NCI-H2196 (cell line): Measurements from ENCODE around the gene LCLAT1.
"Not testable (repeated sequence)": the region's sequence is repeated elsewhere in the genome, so short reads cannot be mapped to it uniquely, and the experiment has no call there.

Experiments
- DNase-seq: peaks from one replicate; lab custom pipeline; 2025; ENCODE audit not compliant: unreplicated experiment; lab: John Stamatoyannopoulos, UW

LCLAT1 gene

DNA sequence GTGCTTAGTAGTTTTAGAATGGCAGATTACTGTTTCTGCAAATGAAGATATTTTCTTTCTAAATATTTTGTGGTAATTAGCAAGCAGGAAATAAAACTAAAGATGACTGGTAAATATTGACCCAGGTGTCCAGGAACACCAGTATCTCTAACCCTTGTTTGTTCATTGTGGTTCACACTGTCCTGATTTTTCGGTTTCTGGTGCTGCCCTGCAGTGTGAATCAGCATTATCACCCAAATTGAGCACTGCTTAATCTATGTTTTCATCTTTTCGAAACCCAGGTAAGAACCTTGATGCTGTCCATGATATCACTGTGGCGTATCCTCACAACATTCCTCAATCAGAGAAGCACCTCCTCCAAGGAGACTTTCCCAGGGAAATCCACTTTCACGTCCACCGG lies 192.8 kb downstream of the LCLAT1 start:
- DNase-seq, result peak; percentile 33

DNA sequence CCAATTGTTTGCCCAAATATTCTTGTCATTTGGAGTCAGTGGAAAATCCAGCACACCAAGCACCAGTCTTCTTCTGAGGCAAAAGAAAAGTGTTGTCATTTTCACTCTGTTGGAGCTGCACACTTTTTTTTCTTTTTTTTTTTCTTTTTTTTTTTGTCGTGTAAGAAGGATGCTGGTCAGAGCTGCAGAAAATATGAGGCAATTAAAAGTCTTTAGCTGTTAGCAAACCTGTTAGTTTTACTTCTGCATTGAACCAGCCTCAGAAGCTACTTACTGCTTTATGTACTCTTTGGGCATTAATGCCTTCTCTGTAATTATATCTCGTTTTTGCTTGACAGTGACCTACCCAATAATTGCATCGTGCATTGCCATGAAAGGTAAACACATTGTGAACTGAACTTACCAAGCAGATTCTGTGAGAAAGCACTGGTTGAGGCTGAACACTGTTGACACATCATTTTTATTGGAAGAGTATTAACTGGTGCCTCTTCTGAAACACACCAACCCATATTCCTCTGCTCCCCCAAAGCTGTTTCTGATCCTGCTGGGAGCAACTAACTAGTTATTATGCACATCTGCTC lies 194.8 kb downstream of the LCLAT1 start:
- DNase-seq, result no peak

DNA sequence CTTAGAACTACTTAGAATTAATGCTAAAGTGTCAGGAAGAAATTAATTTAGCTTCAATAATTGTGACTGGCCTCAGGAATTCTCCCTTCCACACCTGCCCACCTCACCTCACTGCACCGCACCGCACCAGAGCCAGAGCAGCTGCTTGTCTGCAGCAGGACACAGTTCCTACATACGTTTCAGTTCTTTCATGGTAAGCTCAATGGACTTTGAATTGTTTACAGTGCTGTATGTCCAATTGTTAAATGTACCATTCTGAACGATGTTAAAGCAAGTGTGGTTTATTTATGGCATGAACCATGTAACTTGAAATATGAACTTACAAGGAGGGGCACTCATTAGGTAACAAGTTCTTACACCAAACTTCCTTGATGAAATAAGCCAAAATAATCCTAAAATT lies 196.0 kb downstream of the LCLAT1 start:
- DNase-seq, result not testable (repeated sequence)

DNA sequence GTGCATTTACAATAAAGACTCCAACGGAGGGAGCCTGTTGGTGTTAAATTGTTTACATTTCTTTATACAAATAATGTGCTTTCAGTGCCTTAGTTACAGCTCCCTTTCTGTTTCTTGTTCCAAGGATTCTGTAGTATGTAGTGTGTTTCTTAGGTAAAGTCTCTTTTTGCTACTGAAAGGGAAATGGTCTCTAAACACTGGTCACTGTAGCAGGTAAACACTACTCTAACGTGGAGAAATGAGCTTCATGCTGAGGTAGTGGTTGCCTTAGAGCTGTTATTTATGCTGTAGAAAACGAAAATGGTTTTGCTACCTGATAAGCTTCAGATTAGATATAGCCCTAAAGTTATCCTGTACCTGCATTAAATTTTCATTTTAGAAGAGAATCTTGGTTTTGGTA lies 196.6 kb downstream of the LCLAT1 start:
- DNase-seq, result no peak

- DNase-seq, result peak; percentile 89
Observed at GRCh38 chr2:30645081-30645744, 198.2 kb downstream of the LCLAT1 start.

GRCh38 chr2:30645745-30646119 lies 198.7 kb downstream of the LCLAT1 start:
- no peak for DNase-seq

- DNase-seq, result no peak
Observed at GRCh38 chr2:30647752-30648457, 200.9 kb downstream of the LCLAT1 start.

DNA sequence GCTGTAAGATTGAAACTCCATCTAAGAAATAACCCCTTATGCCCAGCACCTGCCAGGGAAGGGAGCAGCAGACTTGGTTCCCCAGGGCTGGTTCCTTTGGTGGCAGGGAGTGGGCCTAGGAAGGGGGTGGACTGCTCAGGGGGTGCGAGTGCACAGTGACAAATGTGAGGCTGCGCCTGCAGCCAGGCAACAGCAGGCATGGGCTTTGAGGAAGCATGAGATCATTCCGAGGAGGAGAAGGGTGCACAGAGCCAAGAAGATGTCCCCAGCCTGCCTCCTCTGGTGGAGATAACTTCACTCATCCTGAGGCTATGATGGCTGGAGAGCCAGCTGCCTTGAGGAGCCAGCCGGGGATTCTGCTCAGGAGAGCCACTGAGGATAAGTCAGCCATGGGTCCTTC lies 202.2 kb downstream of the LCLAT1 start:
- no peak for DNase-seq

DNA sequence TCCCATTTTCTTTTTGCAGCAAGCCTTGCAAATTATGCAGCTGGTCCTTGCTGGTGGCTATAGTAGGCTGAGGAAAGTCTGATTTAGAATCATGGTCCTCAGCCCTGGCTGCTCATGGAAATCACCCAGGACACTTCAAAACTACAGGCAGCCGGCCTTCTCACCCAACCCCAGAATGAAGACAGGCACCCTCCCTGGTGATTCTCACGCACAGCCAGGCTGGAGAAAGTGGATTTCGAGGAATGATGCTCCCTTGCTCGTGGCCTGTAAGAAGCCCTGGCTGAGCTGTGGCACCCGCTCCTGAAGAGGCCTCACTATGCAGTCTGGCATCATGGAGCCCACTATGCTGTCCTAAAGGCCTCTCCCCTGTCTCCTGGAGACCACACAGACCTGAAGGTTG lies 202.8 kb downstream of the LCLAT1 start:
- no peak for DNase-seq

DNA sequence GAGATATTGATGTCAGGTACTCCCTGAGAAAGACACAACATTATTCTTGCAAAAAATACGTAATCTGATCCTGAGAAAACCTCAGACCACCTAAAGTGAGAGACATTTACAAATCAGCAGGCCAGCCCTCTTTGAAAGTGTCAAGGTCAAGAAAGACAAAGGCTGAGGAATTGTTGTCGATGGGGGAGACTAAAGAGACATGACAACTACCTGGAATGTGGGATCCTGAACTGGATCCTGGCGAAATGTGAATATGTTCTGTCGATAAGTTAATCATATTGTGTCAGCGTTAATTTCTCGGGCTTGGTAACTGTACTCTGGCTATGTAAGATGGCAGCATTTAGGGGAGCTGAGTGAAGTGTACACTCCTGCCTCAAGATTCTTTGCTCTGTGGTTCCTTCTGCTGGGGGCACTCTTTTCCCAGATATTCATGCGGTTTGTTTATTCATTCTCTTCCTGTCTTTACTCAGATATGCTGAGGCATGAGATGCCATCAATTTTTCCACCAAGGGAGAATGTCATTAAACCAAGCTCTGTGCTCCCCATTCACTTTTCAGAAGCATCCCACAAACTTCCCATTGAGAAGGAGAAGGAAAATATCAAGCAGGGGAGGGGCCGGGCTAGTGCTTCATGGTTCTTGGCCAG lies 205.3 kb downstream of the LCLAT1 start:
- DNase-seq, result no peak

- no peak for DNase-seq
Observed at GRCh38 chr2:30653847-30654246, 206.8 kb downstream of the LCLAT1 start.

DNA sequence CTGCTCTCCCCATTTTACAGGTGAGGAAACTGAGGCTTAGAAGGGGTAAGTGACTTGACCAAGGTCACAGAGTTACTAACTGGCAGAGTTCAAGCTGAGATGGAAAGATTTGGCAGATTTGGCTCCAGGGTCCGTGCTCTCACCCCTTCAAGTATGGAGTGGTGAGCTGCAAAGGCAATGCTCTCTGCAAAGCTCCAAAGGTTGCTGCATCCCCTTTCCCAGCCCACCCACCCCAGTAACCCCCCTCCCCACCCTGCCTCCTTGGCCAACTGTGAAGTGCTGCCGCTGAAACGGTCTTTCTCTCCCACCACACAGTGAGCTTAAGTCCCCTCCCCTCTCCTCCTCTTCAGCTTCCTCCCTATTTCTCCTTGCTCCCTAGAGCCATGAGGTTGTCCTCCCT lies 207.4 kb downstream of the LCLAT1 start:
- DNase-seq, result no peak

DNA sequence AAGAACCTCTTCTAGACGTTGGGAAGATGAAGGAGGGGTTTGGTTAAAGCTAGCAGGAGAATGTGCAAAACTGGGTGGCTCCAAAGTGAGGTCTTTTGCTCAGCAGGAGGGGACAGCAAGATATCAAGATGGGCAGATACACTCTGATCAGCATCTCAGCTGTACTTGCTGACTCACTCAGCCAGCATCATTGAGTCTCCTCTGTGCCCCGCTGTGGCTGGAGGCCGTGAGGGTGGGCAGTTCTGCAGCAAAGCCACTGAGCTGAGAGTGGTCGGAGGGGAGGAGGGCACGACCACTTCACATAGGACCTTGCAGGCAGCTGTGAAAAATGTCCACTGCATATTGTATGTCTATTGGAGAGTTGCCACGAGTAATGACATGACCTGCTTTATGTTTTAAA lies 208.2 kb downstream of the LCLAT1 start:
- DNase-seq, result no peak

GRCh38 chr2:30655660-30656059 lies 208.6 kb downstream of the LCLAT1 start:
- DNase-seq, result no peak

GRCh38 chr2:30656079-30656478 lies 209.0 kb downstream of the LCLAT1 start:
- DNase-seq, result no peak

DNA sequence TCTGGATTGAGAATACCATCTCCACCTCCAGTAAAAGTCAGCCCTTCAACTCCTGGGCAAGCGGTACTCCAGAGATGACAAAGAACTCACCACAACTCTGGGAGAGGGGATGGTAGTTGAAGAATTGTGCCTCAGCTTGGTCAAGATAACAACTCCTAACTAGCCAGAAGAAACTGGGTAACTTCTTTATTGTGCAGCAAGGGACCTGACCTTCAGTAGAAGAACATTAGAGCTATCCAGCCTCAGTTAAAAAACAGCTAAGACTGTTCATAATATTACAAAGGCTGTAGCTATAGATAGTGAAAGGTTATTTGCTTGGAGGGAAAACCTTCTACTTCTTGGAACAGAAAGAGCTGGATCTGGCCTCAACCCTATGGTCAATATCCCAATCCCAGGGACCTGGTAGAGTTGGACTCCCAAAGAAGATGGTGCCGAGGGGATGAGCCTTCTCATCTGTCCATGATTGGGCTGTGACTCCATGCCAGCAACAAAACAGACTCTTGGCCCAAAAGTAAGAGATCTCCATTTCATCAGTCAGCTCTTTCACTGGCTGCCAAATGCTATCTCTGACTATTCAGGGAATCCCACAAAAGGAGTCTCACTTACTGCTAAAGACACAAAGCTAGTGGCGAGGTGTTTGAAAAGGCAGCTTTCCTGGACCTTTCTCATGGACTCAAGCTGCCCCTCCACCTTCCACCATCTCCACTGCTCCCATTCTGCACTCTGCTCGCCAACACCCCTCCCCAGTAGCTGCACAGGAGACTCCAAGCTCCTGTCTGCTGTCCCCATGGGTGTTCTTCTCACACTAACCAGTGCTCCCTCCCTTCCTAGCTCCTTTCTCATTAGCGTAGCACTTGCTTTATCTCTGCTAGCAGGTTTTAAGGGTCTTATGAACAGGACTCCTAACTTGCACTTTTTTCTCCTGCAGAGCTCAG lies 214.4 kb downstream of the LCLAT1 start:
- no peak for DNase-seq

GRCh38 chr2:30662268-30663131 lies 215.5 kb downstream of the LCLAT1 start:
- DNase-seq, result peak; percentile 57

GRCh38 chr2:30663321-30663720 lies 216.3 kb downstream of the LCLAT1 start:
- no peak for DNase-seq

- no peak for DNase-seq
Observed at GRCh38 chr2:30663806-30664205, 216.8 kb downstream of the LCLAT1 start.

DNA sequence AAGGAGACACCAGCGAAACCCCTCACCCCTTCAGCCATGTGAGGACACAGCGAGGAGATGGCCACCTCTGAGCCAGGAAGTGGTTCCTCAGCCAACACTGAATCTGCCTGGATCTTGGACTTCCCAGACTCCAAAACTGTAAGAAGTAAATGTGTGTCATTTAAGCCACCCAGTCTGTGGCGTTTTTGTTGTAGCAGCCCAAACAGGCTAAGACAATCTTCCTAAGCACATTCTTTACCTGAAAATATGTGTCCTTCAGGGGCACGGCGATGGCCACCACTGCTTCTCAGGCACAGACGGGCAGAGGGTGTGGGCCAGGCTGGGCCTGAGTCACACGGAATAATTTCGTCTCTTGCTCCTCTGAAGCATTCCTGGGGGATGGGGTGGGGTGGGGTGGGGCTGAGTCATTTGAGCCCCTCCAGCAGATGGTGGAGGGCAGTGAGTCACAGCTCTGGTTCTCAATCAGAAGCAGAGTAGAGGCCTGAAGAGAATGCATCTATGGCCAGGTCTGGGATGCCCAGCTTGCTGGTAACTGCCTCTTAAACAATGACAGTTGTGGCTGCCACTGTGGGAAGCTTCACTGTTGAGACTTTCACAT lies 217.8 kb downstream of the LCLAT1 start:
- DNase-seq, result no peak
